ENCODE results near the gene PTCRA.
"Not testable (repeated sequence)": the region's sequence is repeated elsewhere in the genome, so short reads cannot be mapped to it uniquely, and the experiment has no call there.

Gene PTCRA

DNA sequence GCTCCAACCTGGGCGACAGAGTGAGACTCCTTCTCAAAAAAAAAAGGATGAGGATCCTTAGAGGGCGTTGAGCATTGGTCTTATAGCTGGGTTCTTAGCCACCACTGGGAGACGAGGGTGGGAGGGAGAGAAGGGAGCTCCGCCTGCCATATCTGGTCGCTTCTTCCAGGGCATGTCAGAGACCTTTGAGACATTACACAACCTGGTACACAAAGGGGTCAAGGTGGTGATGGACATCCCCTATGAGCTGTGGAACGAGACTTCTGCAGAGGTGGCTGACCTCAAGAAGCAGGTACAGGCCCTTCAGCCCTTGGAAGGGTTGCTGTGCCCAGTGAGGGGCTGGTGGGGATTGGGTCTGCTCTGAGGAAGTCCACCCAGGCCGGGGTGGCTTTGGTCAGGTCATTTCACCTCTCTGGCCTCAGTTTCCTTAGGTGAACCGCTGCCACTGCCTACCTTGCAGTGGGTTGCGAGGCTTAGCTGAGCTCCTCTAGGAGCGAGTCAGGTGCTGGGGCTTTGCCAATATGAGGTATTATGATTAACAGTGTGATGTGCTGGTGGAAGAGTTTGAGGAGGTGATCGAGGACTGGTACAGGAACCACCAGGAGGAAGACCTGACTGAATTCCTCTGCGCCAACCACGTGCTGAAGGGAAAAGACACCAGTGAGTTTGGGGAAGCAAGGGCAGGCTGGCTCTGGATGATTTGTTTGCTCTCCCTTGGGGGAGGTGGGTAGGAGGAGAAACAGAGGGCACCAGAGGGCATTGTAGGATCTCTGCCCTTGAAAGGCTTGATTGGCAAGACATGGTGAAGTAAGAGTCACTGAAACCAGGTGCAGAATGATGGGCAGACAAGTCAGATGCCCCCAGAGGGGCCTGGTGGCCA, 21.9 kb downstream of the PTCRA start:
- TF ChIP-seq, protein P1, sequence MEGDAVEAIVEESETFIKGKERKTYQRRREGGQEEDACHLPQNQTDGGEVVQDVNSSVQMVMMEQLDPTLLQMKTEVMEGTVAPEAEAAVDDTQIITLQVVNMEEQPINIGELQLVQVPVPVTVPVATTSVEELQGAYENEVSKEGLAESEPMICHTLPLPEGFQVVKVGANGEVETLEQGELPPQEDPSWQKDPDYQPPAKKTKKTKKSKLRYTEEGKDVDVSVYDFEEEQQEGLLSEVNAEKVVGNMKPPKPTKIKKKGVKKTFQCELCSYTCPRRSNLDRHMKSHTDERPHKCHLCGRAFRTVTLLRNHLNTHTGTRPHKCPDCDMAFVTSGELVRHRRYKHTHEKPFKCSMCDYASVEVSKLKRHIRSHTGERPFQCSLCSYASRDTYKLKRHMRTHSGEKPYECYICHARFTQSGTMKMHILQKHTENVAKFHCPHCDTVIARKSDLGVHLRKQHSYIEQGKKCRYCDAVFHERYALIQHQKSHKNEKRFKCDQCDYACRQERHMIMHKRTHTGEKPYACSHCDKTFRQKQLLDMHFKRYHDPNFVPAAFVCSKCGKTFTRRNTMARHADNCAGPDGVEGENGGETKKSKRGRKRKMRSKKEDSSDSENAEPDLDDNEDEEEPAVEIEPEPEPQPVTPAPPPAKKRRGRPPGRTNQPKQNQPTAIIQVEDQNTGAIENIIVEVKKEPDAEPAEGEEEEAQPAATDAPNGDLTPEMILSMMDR (conservative IDR thresholded peaks at IDR 0.05; ENCODE audit: control insufficient read depth, insufficient read depth, low read depth, low read length): no peak

DNA sequence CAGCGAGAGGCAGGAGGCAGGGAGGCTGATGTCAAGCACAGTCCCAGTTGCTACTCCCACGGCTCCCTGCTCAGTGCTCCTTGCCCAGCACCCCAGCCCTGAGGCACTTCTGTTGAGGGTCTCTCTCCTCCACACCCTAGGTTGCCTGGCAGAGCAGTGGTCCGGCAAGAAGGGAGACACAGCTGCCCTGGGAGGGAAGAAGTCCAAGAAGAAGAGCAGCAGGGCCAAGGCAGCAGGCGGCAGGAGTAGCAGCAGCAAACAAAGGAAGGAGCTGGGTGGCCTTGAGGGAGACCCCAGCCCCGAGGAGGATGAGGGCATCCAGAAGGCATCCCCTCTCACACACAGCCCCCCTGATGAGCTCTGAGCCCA, 22.6 kb downstream of the PTCRA start:
- no peak overlapping the region for H3K4me3 ChIP-seq (ENCODE audit: control insufficient read depth, low read depth, low read length)
- DNase-seq (ENCODE audit: low read depth): no peak
- TF ChIP-seq, protein P1 (conservative IDR thresholded peaks at IDR 0.05; ENCODE audit: control insufficient read depth, insufficient read depth, low read depth, low read length): no peak

More for the DNA sequence above, 21.9 kb downstream of the PTCRA start:
- no peak for DNase-seq (ENCODE audit: low read depth)
- H3K4me3 ChIP-seq (ENCODE audit: control insufficient read depth, low read depth, low read length): no peak overlapping the region

DNA sequence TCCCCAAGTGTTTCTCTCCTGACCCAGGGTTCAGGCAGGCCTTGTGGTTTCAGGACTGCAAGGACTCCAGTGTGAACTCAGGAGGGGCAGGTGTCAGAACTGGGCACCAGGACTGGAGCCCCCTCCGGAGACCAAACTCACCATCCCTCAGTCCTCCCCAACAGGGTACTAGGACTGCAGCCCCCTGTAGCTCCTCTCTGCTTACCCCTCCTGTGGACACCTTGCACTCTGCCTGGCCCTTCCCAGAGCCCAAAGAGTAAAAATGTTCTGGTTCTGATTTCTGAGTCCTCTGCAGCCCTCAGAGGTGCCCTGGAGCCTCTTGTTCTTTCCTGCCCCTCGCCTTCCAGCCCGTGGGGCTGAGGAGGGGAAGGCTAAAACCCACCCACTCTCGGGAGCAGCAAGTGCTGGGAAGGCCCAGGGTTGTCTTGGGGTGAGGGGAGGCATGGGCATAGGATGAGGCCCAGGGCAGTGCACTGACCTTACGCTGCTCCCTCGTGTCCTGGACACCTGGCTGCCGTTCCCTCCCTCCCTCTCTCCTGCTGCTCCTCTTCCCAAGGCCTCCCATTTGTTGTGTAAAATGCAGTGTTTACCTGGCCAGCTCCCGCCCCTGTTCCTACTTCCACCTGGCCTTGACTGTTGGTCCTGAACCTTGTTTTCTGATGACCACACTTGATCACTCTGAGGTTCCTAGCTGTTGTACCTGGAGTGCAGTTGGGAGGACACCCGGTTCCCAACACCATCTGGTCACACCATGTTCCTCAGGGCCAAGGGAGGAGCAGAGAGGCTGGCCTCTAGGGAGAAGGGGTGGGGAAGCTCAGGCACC, 23.3 kb downstream of the PTCRA start:
- no peak for DNase-seq (ENCODE audit: low read depth)
- TF ChIP-seq, protein P1 (conservative IDR thresholded peaks at IDR 0.05; ENCODE audit: control insufficient read depth, insufficient read depth, low read depth, low read length): no peak

GRCh38 chr6:42939810-42940167, 23.9 kb downstream of the PTCRA start:
- DNase-seq (ENCODE audit: low read depth): no peak
- no peak overlapping the region for H3K4me3 ChIP-seq (ENCODE audit: control insufficient read depth, low read depth, low read length)
- TF ChIP-seq, protein P1 (conservative IDR thresholded peaks at IDR 0.05; ENCODE audit: control insufficient read depth, insufficient read depth, low read depth, low read length): no peak

More for the DNA sequence above, 23.3 kb downstream of the PTCRA start:
- H3K4me3 ChIP-seq (ENCODE audit: control insufficient read depth, low read depth, low read length): no peak overlapping the region

GRCh38 chr6:42940493-42941045, 24.7 kb downstream of the PTCRA start:
- no peak for DNase-seq (ENCODE audit: low read depth)
- no peak overlapping the region for H3K4me3 ChIP-seq (ENCODE audit: control insufficient read depth, low read depth, low read length)
- TF ChIP-seq, protein P1 (conservative IDR thresholded peaks at IDR 0.05; ENCODE audit: control insufficient read depth, insufficient read depth, low read depth, low read length): no peak

DNA sequence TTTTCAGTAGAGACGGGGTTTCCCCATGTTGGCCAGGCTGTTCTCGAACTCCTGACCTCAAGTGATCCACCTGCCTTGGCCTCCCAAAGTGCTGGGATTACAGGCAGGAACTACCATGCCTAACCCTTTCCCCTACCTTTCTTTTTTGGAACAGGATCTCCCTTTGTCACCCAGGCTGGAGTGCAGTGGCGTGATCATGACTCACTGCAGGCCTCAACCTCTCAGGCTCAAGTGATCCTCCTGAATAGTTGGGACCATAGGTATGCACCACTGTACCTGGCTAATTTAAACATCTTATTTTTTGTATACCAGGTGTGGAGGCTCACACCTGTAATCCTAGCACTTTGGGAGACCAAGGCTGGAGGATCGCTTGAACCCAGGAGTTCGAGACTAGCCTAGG, 25.5 kb downstream of the PTCRA start:
- not testable (repeated sequence) for DNase-seq (ENCODE audit: low read depth); H3K4me3 ChIP-seq (ENCODE audit: control insufficient read depth, low read depth, low read length)

- H3K4me3 ChIP-seq (ENCODE audit: control insufficient read depth, low read depth, low read length): no peak overlapping the region
- TF ChIP-seq, protein P1 (conservative IDR thresholded peaks at IDR 0.05; ENCODE audit: control insufficient read depth, insufficient read depth, low read depth, low read length): no peak
- DNase-seq (ENCODE audit: low read depth): no peak
These were observed 26.6 kb downstream of the PTCRA start for GRCh38 chr6:42942444-42942843.
